ENCODE results near the gene UBE4B. TPM values are rescaled to one million over a fixed set of nuclear protein-coding genes. Genes with fewer than 3 reads are reported as not detected.

UBE4B gene
- total and polyA plus RNA-seq, 2 of the 4 experiments (the other 2 are of a cell fraction), result 26.5 to 39.3 TPM

DNA sequence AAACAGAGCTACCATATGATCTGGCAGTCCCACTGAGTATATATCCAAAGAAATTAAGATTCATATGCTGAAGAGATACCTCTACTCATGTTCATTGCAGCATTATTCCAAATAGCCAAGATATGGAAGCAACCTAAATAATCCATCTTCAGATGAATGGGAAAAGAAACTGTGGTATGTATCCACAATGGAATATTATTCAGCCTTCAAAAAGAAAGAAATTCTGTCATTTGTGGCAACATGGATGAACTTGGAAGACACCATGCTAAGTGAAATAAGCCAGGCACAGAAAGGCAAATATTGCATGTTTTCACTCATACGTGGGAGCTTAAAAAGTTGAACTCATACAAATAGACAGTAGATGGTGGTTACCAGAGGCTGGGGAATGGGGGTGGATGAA is 47.8 kb downstream of the UBE4B start:
- no peak overlapping the region for H3K4me3 ChIP-seq (ENCODE audit: insufficient read depth, low read depth, low read length)
- CTCF ChIA-PET, result interaction anchor here (0.7 kb wide), 1 partner anchor 10 kb away, joined by 5 read pairs; no protein-coding TSS in a partner anchor
- H3K4me2 ChIP-seq (ENCODE audit: low read depth, low read length), result no peak overlapping the region
- H3K4me1 ChIP-seq (ENCODE audit: control insufficient read depth, insufficient read depth, low read length), result peaks cover 1% of the 10 kb centered on the region; the same call in 1 of the 2 replicates
- no peak overlapping the region for H3K18ac ChIP-seq (ENCODE audit: low read depth, low read length)
- no peak overlapping the region for H2BK15ac ChIP-seq (ENCODE audit: low read depth, low read length)
- H2BK5ac ChIP-seq (ENCODE audit: low read depth, low read length, poor library complexity, severe bottlenecking), result no peak overlapping the region
- peaks cover 20% of the 10 kb centered on the region; the same call in 1 of the 2 replicates for H4K20me1 ChIP-seq (ENCODE audit: insufficient read depth, low read length)
- 100% methylated on average over 1 of the region's 1 CpG; no CpG with 5 or more reads in 1 of the 2 experiments for WGBS, 2 experiments (ENCODE audit: extremely low coverage in 2 of 2, insufficient read length in 1 of 2)
- TF ChIP-seq BHLHE40 (IDR thresholded peaks at IDR 0.05; ENCODE audit: low read depth, low read length) (no peak), POLR2A (IDR thresholded peaks at IDR 0.05; ENCODE audit: low read depth, low read length) (no peak)
- TF ChIP-seq, protein P1, sequence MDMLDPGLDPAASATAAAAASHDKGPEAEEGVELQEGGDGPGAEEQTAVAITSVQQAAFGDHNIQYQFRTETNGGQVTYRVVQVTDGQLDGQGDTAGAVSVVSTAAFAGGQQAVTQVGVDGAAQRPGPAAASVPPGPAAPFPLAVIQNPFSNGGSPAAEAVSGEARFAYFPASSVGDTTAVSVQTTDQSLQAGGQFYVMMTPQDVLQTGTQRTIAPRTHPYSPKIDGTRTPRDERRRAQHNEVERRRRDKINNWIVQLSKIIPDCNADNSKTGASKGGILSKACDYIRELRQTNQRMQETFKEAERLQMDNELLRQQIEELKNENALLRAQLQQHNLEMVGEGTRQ (IDR thresholded peaks at IDR 0.05; ENCODE audit: low read depth, low read length), result no peak
- no peak overlapping the region for H2BK120ac ChIP-seq (ENCODE audit: low read depth, low read length)
- H3K79me1 ChIP-seq (ENCODE audit: low read depth in 1 of 2, low read length in 2 of 2), result peaks cover 38 to 73% of the 10 kb centered on the region in 2 experiments
- intact Hi-C loops (cut with micrococcal nuclease) (no loop called here), dilution Hi-C loops (cut with HindIII; ENCODE audit: low sequenced_read_pairs, unreplicated experiment) (no loop called here), in situ Hi-C loops (cut with MboI; ENCODE audit: low sequenced_read_pairs) (no loop called here)
- no peak overlapping the region for H4K8ac ChIP-seq (ENCODE audit: low read depth in 2 of 2, low read length in 2 of 2)
- no peak overlapping the region for H2BK20ac ChIP-seq (ENCODE audit: low read depth, low read length)
- H4K5ac ChIP-seq (ENCODE audit: low read depth, low read length), result no peak overlapping the region
- no peak overlapping the region for H2AK5ac ChIP-seq (ENCODE audit: low read depth, low read length)
- no peak overlapping the region for H3K9ac ChIP-seq (ENCODE audit: low read depth, low read length)
- no TSS peak for BruUV-seq (replicated peaks)
- no peaks in the 10 kb centered on the region for H3K9me3 ChIP-seq (ENCODE audit: control insufficient read depth, insufficient read depth, low read length)
- H2AFZ ChIP-seq (replicated peaks; ENCODE audit: low read length, poor library complexity), result no peak overlapping the region
- no peak overlapping the region for H3K4ac ChIP-seq (ENCODE audit: low read depth, low read length)
- no peak overlapping the region for H3K56ac ChIP-seq (ENCODE audit: extremely low read depth, insufficient read depth, low read length)
- no peak overlapping the region for H3K14ac ChIP-seq (replicated peaks; ENCODE audit: low read depth, low read length)
- H3K23ac ChIP-seq (ENCODE audit: low read depth, low read length), result no peak overlapping the region
- H3K36me3 ChIP-seq (ENCODE audit: control insufficient read depth, insufficient read depth, low read length), result peaks cover 6% of the 10 kb centered on the region
- H2AK9ac ChIP-seq (replicated peaks; ENCODE audit: low read depth, low read length, poor library complexity), result no peak overlapping the region
- H4K91ac ChIP-seq (ENCODE audit: insufficient read depth, low read depth, low read length), result no peak overlapping the region
- DNase-seq (no peak), ATAC-seq (ENCODE audit: low read depth) (no peak)
- H3K27me3 ChIP-seq (ENCODE audit: control insufficient read depth, insufficient read depth, low read length), result no peaks in the 10 kb centered on the region
- peaks cover 20% of the 10 kb centered on the region for H3K9me1 ChIP-seq (ENCODE audit: insufficient read depth, low read length)
- H3K27ac ChIP-seq (ENCODE audit: insufficient read depth, low read length), result no peak overlapping the region
- POLR2A ChIA-PET (ENCODE audit: unreplicated experiment), result no interaction called here
